ENCODE data around the gene MTHFD1L.

- TF ChIP-seq EP300 (IDR thresholded peaks at IDR 0.05) (no peak), POLR2AphosphoS5 (IDR thresholded peaks at IDR 0.05) (no peak)
Measured at GRCh38 chr6:151018046-151018445, 152.5 kb downstream of the MTHFD1L start.
